IMR-90 (cell line): Measurements from ENCODE around the gene EIF1AD. TPM values are rescaled to one million over a fixed set of nuclear protein-coding genes. Genes with fewer than 3 reads are reported as not detected.
A peak's percentile ranks its signal among the peaks of the same experiment; 100 is the strongest.

Experiments
- ATAC-seq: fragments of 200-7000 bp; cut with Tn5 transposase; 2 replicates; pipeline ENCODE4 v1.9.1; 2020; ENCODE audit warnings: low read depth, mild to moderate bottlenecking, moderate library complexity
- BruUV-seq: library from RNA; stranded (reverse); fragments of 400-500 nt; replicated peaks from 2 replicates; lab custom pipeline; 2021; lab: Mats Ljungman, UMichigan
- CTCF ChIA-PET: fragments of 300-600 bp; formaldehyde crosslinking; extraction: SDS; loops from one replicate; lab custom pipeline; 2021; ENCODE audit warnings: antibody characterized with exemption; lab: Yijun Ruan, JAX
- POLR2A ChIA-PET: fragments of 300-600 bp; sonication (Branson Sonifier 250); formaldehyde crosslinking; loops from one replicate; lab custom pipeline; 2022; ENCODE audit warnings: antibody characterized with exemption; ENCODE audit not compliant: unreplicated experiment; lab: Charles Lee
- DNase-seq: peaks from one replicate; pipeline ENCODE4 v3.0.0; 2013
- H2AFZ ChIP-seq: replicated peaks from 2 replicates; pipeline ENCODE3; 2013; ENCODE audit warnings: low read length, mild to moderate bottlenecking; ENCODE audit not compliant: poor library complexity
- H2AK5ac ChIP-seq: 2 replicates; pipeline ENCODE4 v1.6.1; 2013; ENCODE audit warnings: low read depth, low read length, inconsistent platforms
- H2AK9ac ChIP-seq: replicated peaks from 2 replicates; pipeline ENCODE3; 2013; ENCODE audit warnings: mild to moderate bottlenecking, low read depth, low read length, moderate library complexity; ENCODE audit not compliant: poor library complexity
- H2BK120ac ChIP-seq: 2 replicates; pipeline ENCODE4 v1.6.1; 2013; ENCODE audit warnings: low read depth, low read length, inconsistent platforms
- H2BK15ac ChIP-seq: 3 replicates; pipeline ENCODE4 v1.6.1; 2013; ENCODE audit warnings: low read depth, low read length, inconsistent platforms
- H2BK20ac ChIP-seq: 2 replicates; pipeline ENCODE4 v1.6.1; 2013; ENCODE audit warnings: low read depth, mild to moderate bottlenecking, inconsistent platforms, low read length, moderate library complexity
- H2BK5ac ChIP-seq: 2 replicates; pipeline ENCODE4 v1.6.1; 2013; ENCODE audit warnings: mild to moderate bottlenecking, low read depth, low read length, inconsistent platforms; ENCODE audit not compliant: poor library complexity, severe bottlenecking
- H3K14ac ChIP-seq: replicated peaks from 2 replicates; pipeline ENCODE4 v1.6.1; 2013; ENCODE audit warnings: low read depth, low read length, inconsistent platforms
- H3K18ac ChIP-seq: 2 replicates; pipeline ENCODE4 v1.6.1; 2013; ENCODE audit warnings: low read depth, low read length, control low read depth
- H3K23ac ChIP-seq: 2 replicates; pipeline ENCODE4 v1.6.1; 2013; ENCODE audit warnings: low read depth, low read length, inconsistent platforms
- H3K27ac ChIP-seq: 2 replicates; pipeline ENCODE4 v1.5.1; 2013; ENCODE audit warnings: mild to moderate bottlenecking, control low read depth, low read length; ENCODE audit not compliant: insufficient read depth
- H3K27me3 ChIP-seq: 2 replicates; pipeline ENCODE4 v1.6.1; 2013; ENCODE audit warnings: low read length; ENCODE audit not compliant: control insufficient read depth, insufficient read depth
- H3K36me3 ChIP-seq: 2 replicates; pipeline ENCODE4 v1.6.1; 2013; ENCODE audit warnings: low read length, mixed read lengths; ENCODE audit not compliant: control insufficient read depth, insufficient read depth
- H3K4ac ChIP-seq: 2 replicates; pipeline ENCODE4 v1.6.1; 2013; ENCODE audit warnings: low read depth, low read length, inconsistent platforms
- H3K4me1 ChIP-seq: 2 replicates; pipeline ENCODE4 v1.6.1; 2013; ENCODE audit warnings: low read length, mixed read lengths; ENCODE audit not compliant: control insufficient read depth, insufficient read depth
- H3K4me2 ChIP-seq: 2 replicates; pipeline ENCODE4 v1.6.1; 2013; ENCODE audit warnings: low read depth, mild to moderate bottlenecking, control low read depth, low read length, moderate library complexity
- H3K4me3 ChIP-seq: 2 replicates; pipeline ENCODE4 v1.5.1; 2013; ENCODE audit warnings: low read depth, mild to moderate bottlenecking, control low read depth, low read length, moderate library complexity; ENCODE audit not compliant: insufficient read depth
- H3K56ac ChIP-seq: 2 replicates; pipeline ENCODE4 v1.6.1; 2013; ENCODE audit warnings: low read length, inconsistent platforms; ENCODE audit not compliant: insufficient read depth; ENCODE audit errors: extremely low read depth
- H3K79me1 ChIP-seq, 2 experiments: 2 replicates each; pipeline ENCODE4 v1.6.1; 2013; ENCODE audit warnings: low read length in 2 of 2, inconsistent platforms in 1 of 2, low read depth in 1 of 2
- H3K9ac ChIP-seq: 2 replicates; pipeline ENCODE4 v1.6.1; 2013; ENCODE audit warnings: low read depth, low read length, control low read depth
- H3K9me1 ChIP-seq: 2 replicates; pipeline ENCODE4 v1.6.1; 2013; ENCODE audit warnings: low read length, inconsistent platforms; ENCODE audit not compliant: insufficient read depth
- H3K9me3 ChIP-seq: 2 replicates; pipeline ENCODE4 v1.6.1; 2013; ENCODE audit warnings: low read length; ENCODE audit not compliant: control insufficient read depth, insufficient read depth
- H4K20me1 ChIP-seq: 2 replicates; pipeline ENCODE4 v1.6.1; 2013; ENCODE audit warnings: low read length, inconsistent platforms; ENCODE audit not compliant: insufficient read depth
- H4K5ac ChIP-seq: 2 replicates; pipeline ENCODE4 v1.6.1; 2013; ENCODE audit warnings: mild to moderate bottlenecking, low read depth, low read length, control low read depth
- H4K8ac ChIP-seq, 2 experiments: 2 replicates each; pipeline ENCODE4 v1.6.1; 2013; ENCODE audit warnings: low read depth in 2 of 2, low read length in 2 of 2, control low read depth in 1 of 2, inconsistent platforms in 1 of 2
- H4K91ac ChIP-seq: 2 replicates; pipeline ENCODE4 v1.6.1; 2013; ENCODE audit warnings: low read depth, low read length, inconsistent platforms; ENCODE audit not compliant: insufficient read depth
- BHLHE40 ChIP-seq: fragments of 150-350 bp; IDR thresholded peaks from 2 replicates; pipeline ENCODE4 v1.6.1; 2016; ENCODE audit warnings: mild to moderate bottlenecking, low read depth, low read length
- CHD1 ChIP-seq: IDR thresholded peaks from 2 replicates; pipeline ENCODE4 v1.6.1; 2012; ENCODE audit warnings: low read depth, low read length, improper control_type of control experiment
- FOS ChIP-seq: fragments of 150-350 bp; IDR thresholded peaks from 2 replicates; pipeline ENCODE4 v1.6.1; 2016; ENCODE audit warnings: low read depth, low read length
- MAFK ChIP-seq: IDR thresholded peaks from 2 replicates; pipeline ENCODE4 v1.6.1; 2012; ENCODE audit warnings: low read depth, low read length, improper control_type of control experiment
- MAZ ChIP-seq: IDR thresholded peaks from 2 replicates; pipeline ENCODE4 v1.6.1; 2012; ENCODE audit warnings: low read depth, mild to moderate bottlenecking, low read length, improper control_type of control experiment, moderate library complexity, borderline replicate concordance
- MXI1 ChIP-seq: IDR thresholded peaks from 2 replicates; pipeline ENCODE4 v1.6.1; 2012; ENCODE audit warnings: low read depth, mild to moderate bottlenecking, low read length, moderate library complexity, borderline replicate concordance
- NFE2L2 ChIP-seq: fragments of 150-350 bp; IDR thresholded peaks from 2 replicates; pipeline ENCODE4 v1.6.1; 2016; ENCODE audit warnings: low read depth, mild to moderate bottlenecking, low read length
- POLR2A ChIP-seq: IDR thresholded peaks from 2 replicates; pipeline ENCODE4 v1.6.1; 2012; ENCODE audit warnings: mild to moderate bottlenecking, low read depth, low read length
- RAD21 ChIP-seq: IDR thresholded peaks from 2 replicates; pipeline ENCODE4 v1.6.1; 2012; ENCODE audit warnings: low read length, improper control_type of control experiment
- RFX5 ChIP-seq: IDR thresholded peaks from 2 replicates; pipeline ENCODE4 v1.8.0; 2012; ENCODE audit warnings: low read depth, mild to moderate bottlenecking, low read length, moderate library complexity
- SMC3 ChIP-seq: fragments of 150-350 bp; IDR thresholded peaks from 2 replicates; pipeline ENCODE4 v1.6.1; 2016; ENCODE audit warnings: low read depth, mild to moderate bottlenecking, antibody characterized with exemption, low read length, moderate library complexity
- WGBS, 2 experiments: methylation state at CpG; one replicate each; pipeline versions ENCODE4 v1.1.5 to v1.1.7; 2013; ENCODE audit warnings: missing lambda C conversion rate in 2 of 2; ENCODE audit not compliant: insufficient read length in 1 of 2; ENCODE audit errors: extremely low coverage in 2 of 2; 5-methylcytosine and 5-hydroxymethylcytosine counted together
- dilution Hi-C: fragments of 300-500 bp; cut with HindIII; formaldehyde crosslinking; loops from one replicate; pipeline ENCODE4 v1.14.3; 2018; ENCODE audit warnings: low sequenced_read_pairs; ENCODE audit not compliant: unreplicated experiment
- in situ Hi-C: fragments of 300-500 bp; cut with MboI; formaldehyde crosslinking; loops from 3 replicates; pipeline ENCODE4 v1.14.3; 2019; ENCODE audit warnings: low sequenced_read_pairs, inconsistent platforms, mixed read lengths
- intact Hi-C: fragments of 100-400 bp; cut with micrococcal nuclease; formaldehyde crosslinking; loops from 2 replicates; pipeline ENCODE4 v1.10.0; 2022
- polyA plus RNA-seq, 3 experiments: library from polyadenylated mRNA; depleted of rRNA; stranded (reverse); fragments of >200 nt; gene quantifications; 2 replicates each; pipeline ENCODE4 v1.2.3, GENCODE V29; 2012; ENCODE audit warnings: low replicate concordance in 1 of 3
- total RNA-seq: library from RNA; depleted of rRNA; stranded (reverse); fragments of >200 nt; gene quantifications from 2 replicates; pipeline ENCODE4 v1.2.3, GENCODE V29; 2012
- TF ChIP-seq, protein P1 (sequence below): fragments of 150-350 bp; IDR thresholded peaks from 2 replicates; pipeline ENCODE4 v1.6.1; 2016; ENCODE audit warnings: low read depth, mild to moderate bottlenecking, low read length, moderate library complexity, borderline replicate concordance
- TF ChIP-seq, protein P2 (sequence below): fragments of 150-350 bp; IDR thresholded peaks from 2 replicates; pipeline ENCODE4 v1.6.1; 2017; ENCODE audit warnings: mild to moderate bottlenecking, antibody characterized with exemption, low read length, low read depth
- TF ChIP-seq, protein P3 (sequence below): conservative IDR thresholded peaks from 2 replicates; pipeline ENCODE4 v1.5.1; 2012; ENCODE audit warnings: mild to moderate bottlenecking, low read depth, low read length, improper control_type of control experiment

EIF1AD gene
- total and polyA plus RNA-seq, 2 of the 4 experiments (the other 2 are of a cell fraction), result 32.5 to 62.6 TPM

DNA sequence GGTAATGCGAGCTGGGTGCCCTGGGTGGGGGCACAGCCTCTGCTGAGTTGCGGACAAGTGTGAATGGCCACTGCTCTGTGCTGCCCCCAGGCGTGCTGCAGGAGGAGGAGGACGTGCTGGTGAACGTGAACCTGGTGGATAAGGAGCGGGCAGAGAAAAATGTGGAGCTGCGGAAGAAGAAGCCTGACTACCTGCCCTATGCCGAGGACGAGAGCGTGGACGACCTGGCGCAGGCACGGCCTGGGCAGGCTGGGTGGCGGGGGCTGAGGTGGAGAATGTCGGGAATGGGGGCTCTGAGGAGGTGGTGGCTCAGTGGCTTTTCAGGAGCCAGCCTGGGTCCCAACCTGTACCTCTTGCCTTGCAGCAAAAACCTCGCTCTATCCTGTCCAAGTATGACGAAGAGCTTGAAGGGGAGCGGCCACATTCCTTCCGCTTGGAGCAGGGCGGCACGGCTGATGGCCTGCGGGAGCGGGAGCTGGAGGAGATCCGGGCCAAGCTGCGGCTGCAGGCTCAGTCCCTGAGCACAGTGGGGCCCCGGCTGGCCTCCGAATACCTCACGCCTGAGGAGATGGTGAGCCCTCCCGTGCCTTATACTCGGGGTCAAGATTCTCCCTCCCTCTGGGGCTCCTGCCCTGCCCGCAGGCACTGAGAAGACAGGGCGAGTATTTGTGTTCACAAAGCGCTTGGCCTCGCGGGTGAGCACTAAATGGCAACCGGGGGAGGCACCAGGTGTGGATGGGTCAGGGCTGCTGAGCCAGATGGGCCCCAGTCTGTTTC is 35.8 kb downstream of the EIF1AD start:
- no peak overlapping the region for H4K5ac ChIP-seq
- peaks cover 7% of the 10 kb centered on the region for H4K20me1 ChIP-seq
- H3K56ac ChIP-seq, result no peak overlapping the region
- no peak overlapping the region for H2BK5ac ChIP-seq
- ChIA-PET CTCF (no interaction called here), POLR2A (no interaction called here)
- H2BK15ac ChIP-seq, result no peak overlapping the region
- intact Hi-C loops (no loop called here), dilution Hi-C loops (no loop called here), in situ Hi-C loops (no loop called here)
- H3K27me3 ChIP-seq, result no peaks in the 10 kb centered on the region
- DNase-seq, result no peak
- peaks cover 18 to 60% of the 10 kb centered on the region in 2 experiments for H3K79me1 ChIP-seq
- no TSS peak for BruUV-seq
- no peak overlapping the region for H2AK5ac ChIP-seq
- H3K9ac ChIP-seq, result no peak overlapping the region
- H2AK9ac ChIP-seq, result peak overlapping the region; percentile 23
- H3K36me3 ChIP-seq, result peaks cover 58% of the 10 kb centered on the region
- no peak overlapping the region for H2BK20ac ChIP-seq
- H3K4me3 ChIP-seq, result no peak overlapping the region
- no peak overlapping the region for H3K4ac ChIP-seq
- H4K8ac ChIP-seq, result no peak overlapping the region
- ATAC-seq, result no peak
- no peak overlapping the region for H2BK120ac ChIP-seq
- TF ChIP-seq FOS, result no peak
- TF ChIP-seq, protein P1, sequence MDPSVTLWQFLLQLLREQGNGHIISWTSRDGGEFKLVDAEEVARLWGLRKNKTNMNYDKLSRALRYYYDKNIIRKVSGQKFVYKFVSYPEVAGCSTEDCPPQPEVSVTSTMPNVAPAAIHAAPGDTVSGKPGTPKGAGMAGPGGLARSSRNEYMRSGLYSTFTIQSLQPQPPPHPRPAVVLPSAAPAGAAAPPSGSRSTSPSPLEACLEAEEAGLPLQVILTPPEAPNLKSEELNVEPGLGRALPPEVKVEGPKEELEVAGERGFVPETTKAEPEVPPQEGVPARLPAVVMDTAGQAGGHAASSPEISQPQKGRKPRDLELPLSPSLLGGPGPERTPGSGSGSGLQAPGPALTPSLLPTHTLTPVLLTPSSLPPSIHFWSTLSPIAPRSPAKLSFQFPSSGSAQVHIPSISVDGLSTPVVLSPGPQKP, result no peak
- no peak for TF ChIP-seq MXI1
- no peak for TF ChIP-seq RAD21
- no peak for TF ChIP-seq MAZ
- no peak for TF ChIP-seq CHD1
- TF ChIP-seq BHLHE40, result no peak
- TF ChIP-seq, protein P2, sequence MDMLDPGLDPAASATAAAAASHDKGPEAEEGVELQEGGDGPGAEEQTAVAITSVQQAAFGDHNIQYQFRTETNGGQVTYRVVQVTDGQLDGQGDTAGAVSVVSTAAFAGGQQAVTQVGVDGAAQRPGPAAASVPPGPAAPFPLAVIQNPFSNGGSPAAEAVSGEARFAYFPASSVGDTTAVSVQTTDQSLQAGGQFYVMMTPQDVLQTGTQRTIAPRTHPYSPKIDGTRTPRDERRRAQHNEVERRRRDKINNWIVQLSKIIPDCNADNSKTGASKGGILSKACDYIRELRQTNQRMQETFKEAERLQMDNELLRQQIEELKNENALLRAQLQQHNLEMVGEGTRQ, result no peak
- TF ChIP-seq NFE2L2, result no peak
- TF ChIP-seq RFX5, result no peak
- no peak for TF ChIP-seq POLR2A
- TF ChIP-seq, protein P3, sequence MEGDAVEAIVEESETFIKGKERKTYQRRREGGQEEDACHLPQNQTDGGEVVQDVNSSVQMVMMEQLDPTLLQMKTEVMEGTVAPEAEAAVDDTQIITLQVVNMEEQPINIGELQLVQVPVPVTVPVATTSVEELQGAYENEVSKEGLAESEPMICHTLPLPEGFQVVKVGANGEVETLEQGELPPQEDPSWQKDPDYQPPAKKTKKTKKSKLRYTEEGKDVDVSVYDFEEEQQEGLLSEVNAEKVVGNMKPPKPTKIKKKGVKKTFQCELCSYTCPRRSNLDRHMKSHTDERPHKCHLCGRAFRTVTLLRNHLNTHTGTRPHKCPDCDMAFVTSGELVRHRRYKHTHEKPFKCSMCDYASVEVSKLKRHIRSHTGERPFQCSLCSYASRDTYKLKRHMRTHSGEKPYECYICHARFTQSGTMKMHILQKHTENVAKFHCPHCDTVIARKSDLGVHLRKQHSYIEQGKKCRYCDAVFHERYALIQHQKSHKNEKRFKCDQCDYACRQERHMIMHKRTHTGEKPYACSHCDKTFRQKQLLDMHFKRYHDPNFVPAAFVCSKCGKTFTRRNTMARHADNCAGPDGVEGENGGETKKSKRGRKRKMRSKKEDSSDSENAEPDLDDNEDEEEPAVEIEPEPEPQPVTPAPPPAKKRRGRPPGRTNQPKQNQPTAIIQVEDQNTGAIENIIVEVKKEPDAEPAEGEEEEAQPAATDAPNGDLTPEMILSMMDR, result no peak
- TF ChIP-seq SMC3, result no peak
- no peak for TF ChIP-seq MAFK
- H3K4me1 ChIP-seq, result peaks cover 8% of the 10 kb centered on the region
- no peak overlapping the region for H3K4me2 ChIP-seq
- H3K9me1 ChIP-seq, result peaks cover 5% of the 10 kb centered on the region; the same call in 1 of the 2 replicates
- WGBS, 2 experiments, result 94% methylated on average over 30 of the region's 36 CpGs; no CpG with 5 or more reads in 1 of the 2 experiments
- no peak overlapping the region for H3K14ac ChIP-seq
- H3K18ac ChIP-seq, result no peak overlapping the region
- H3K23ac ChIP-seq, result no peak overlapping the region
- no peak overlapping the region for H2AFZ ChIP-seq
- no peak overlapping the region for H4K91ac ChIP-seq
- no peak overlapping the region for H3K27ac ChIP-seq
- H3K9me3 ChIP-seq, result no peaks in the 10 kb centered on the region
